ENCODE results near the gene NRXN3.

NRXN3 gene

DNA sequence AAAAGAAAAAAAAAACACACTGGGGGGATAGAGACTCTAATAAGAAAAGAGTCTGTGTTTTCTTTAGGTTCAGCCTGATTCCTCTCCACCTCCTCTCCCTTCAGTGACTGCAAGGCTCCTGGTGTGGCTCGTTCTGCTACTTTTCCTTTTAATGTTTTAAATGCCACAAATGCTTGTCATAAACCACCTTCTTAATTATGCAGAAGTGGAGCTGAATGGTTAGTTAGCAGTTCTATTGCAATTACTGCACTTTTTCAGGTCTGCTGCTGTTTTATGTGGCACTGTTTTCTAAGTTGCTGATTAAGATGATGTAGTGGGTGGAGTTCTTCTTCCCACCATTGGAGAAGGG is 1163.0 kb downstream of the NRXN3 start:
- DNase-seq (ENCODE audit: low spot score), result no peak
- TF ChIP-seq, protein P1, sequence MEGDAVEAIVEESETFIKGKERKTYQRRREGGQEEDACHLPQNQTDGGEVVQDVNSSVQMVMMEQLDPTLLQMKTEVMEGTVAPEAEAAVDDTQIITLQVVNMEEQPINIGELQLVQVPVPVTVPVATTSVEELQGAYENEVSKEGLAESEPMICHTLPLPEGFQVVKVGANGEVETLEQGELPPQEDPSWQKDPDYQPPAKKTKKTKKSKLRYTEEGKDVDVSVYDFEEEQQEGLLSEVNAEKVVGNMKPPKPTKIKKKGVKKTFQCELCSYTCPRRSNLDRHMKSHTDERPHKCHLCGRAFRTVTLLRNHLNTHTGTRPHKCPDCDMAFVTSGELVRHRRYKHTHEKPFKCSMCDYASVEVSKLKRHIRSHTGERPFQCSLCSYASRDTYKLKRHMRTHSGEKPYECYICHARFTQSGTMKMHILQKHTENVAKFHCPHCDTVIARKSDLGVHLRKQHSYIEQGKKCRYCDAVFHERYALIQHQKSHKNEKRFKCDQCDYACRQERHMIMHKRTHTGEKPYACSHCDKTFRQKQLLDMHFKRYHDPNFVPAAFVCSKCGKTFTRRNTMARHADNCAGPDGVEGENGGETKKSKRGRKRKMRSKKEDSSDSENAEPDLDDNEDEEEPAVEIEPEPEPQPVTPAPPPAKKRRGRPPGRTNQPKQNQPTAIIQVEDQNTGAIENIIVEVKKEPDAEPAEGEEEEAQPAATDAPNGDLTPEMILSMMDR (IDR thresholded peaks at IDR 0.05; ENCODE audit: extremely low read depth, missing control alignments), result no peak

DNA sequence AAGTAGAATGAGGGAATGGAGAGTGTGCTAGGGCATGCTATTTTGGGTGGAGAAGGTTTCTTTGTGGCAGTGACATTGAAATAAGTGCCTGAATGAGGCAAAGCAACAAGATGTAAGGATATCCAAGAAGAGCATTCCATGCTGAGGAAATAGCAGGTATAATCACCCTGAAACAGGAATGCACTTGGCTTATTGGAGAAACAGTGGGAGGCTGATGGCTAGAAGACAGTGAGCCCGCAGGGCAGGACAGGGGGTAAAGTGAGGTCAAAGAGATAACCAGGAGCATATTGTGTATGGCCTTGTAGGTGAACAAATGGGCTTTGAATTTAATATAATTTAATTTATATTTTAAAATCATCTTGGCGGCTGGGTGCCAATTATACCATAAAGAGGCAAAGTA is 1164.1 kb downstream of the NRXN3 start:
- TF ChIP-seq, protein P1 (IDR thresholded peaks at IDR 0.05; ENCODE audit: extremely low read depth, missing control alignments), result no peak
- no peak for DNase-seq (ENCODE audit: low spot score)

DNA sequence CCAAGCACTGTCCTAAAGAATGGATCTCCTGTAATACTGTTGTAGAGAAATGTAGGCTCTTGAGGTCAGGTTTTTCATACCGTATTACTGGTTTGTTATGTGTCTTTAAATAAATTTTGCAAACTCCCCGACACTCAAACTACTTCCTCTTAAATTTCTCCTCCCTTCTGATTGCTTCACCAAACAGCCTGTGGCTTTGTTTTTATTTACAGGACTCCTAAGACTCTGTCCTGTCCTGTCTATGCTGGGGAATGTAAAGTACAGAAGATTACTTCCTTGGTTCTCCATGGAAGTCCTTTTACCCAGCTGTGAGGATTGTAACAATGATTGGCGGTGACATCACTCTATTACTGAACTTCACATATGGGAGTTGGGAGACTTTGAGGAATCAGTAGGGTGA is 1167.6 kb downstream of the NRXN3 start:
- TF ChIP-seq, protein P1 (IDR thresholded peaks at IDR 0.05; ENCODE audit: extremely low read depth, missing control alignments), result no peak

DNA sequence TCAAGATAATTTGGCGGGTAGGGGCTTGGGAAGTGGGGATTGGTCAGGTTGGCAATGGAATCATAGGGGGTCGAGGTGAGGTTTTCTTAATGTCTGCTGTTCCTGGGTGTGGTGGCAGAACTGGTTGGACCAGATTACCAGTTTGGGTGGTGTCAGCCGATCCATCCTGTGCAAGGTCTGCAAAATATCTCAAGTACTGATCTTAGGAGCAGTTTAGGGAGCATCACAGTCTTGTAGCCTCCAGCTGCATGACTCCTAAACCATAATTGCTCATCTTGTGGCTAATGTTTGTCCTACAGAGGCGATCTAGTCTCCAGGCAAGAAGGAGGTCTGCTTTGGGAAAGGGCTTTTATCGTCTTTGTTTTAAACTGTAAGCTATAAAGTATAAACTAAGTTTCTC is 1172.8 kb downstream of the NRXN3 start:
- DNase-seq (ENCODE audit: low spot score), result no peak
- TF ChIP-seq, protein P1 (IDR thresholded peaks at IDR 0.05; ENCODE audit: extremely low read depth, missing control alignments), result no peak

More for the DNA sequence above, 1167.6 kb downstream of the NRXN3 start:
- DNase-seq (ENCODE audit: low spot score), result no peak

DNA sequence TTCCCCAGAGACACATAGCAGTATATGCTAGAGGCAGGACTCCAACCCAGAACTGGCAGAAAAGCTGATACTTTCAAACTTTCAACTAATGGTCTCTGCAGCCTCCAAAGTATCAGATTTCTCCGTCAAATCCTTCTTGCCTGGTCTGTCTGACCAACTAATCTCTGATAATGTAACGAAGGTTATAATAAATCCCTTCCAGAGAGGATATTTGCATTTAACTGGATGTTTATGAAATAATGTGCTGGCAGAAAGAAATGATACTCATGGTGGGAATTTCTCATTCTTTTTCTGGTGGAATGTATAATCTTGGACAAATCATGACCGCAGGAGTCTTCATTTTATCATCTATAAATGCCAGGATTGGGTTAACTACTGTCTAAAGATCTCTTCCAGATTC is 1180.8 kb downstream of the NRXN3 start:
- TF ChIP-seq, protein P1 (IDR thresholded peaks at IDR 0.05; ENCODE audit: extremely low read depth, missing control alignments), result no peak
- DNase-seq (ENCODE audit: low spot score), result no peak

DNA sequence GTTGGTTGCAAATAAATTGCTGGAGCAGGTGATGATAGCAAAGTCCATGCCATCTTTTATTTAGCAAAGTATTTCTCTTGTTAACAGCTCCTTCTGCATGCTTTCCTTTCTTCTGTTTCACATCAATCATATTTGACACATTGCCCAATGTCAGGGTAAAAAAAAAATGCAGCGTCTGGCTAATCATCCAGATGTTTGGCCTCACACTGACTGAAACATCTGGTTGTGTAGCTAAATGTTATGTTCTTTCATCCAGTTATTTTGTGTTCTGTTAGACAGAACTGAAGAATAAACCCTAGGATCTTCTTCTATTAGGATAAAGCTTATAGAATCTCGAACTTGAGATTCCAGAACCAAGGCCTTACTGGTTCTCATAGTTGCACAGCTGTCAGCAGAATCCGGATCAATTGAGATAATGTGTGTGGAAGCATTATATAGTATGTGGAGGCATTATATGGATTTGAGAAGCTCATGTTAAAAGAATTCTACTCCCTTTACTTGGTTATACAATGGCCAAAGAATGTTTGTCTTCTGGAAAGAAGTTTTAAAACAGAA is 1182.0 kb downstream of the NRXN3 start:
- TF ChIP-seq, protein P1 (IDR thresholded peaks at IDR 0.05; ENCODE audit: extremely low read depth, missing control alignments), result no peak
- DNase-seq (ENCODE audit: low spot score), result no peak

DNA sequence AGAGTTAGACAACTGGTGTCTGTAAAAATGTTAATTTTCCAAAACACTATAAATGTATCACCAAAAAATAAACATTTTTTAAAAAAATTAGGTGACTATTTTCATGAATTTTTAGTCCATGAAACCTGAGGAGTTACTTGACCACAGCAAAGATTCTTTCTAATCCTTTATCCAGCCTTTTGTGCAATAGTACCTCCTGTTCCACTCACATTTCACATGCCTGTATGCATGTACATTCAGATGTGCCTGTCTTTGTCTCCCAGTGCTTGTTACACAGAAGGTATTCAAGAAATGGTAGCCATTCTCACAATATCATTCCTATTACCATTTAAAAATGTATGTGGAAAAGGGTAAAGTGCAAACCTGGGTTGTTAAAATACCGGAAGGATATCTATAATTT is 1184.2 kb downstream of the NRXN3 start:
- no peak for DNase-seq (ENCODE audit: low spot score)
- TF ChIP-seq, protein P1 (IDR thresholded peaks at IDR 0.05; ENCODE audit: extremely low read depth, missing control alignments), result no peak

Measured in GM20000 (cell line).